ENCODE results near the gene OCA2. TPM values are rescaled to one million over a fixed set of nuclear protein-coding genes. Genes with fewer than 3 reads are reported as not detected.

OCA2 gene
- polyA plus RNA-seq, 1 experiment = not detected

- POLR2A ChIA-PET = interaction anchor here (0.5 kb wide), 1 partner anchor 9 kb away, joined by 4 read pairs; no protein-coding TSS in a partner anchor
- peak; percentile 84 for TF ChIP-seq CTCF (IDR thresholded peaks at IDR 0.05; ENCODE audit: low read depth, low read length)
- no peak overlapping the region for H3K4me3 ChIP-seq (ENCODE audit: low read depth, low read length)
- peaks cover 10% of the 10 kb centered on the region; the same call in 1 of the 2 replicates for H3K9me3 ChIP-seq (ENCODE audit: control insufficient read depth, insufficient read depth, low read length)
- DNase-seq (ENCODE audit: low read depth, low spot score) = peak; percentile 16
- peaks cover 4% of the 10 kb centered on the region for H3K27me3 ChIP-seq (ENCODE audit: control insufficient read depth, insufficient read depth, low read length)
- no peak overlapping the region for H3K27ac ChIP-seq (ENCODE audit: low read depth, low read length)
- CTCF ChIA-PET = interaction anchor here (0.6 to 1.5 kb wide), 4 partner anchors 7 to 1996 kb away, joined by 3 to 7 read pairs (median 4); no protein-coding TSS in a partner anchor
These were observed 12.9 kb downstream of the OCA2 start for GRCh38 chr15:28086175-28086703.

- Histone ChIP-seq H3K27ac (ENCODE audit: low read depth, low read length) (no peak overlapping the region), H3K9me3 (ENCODE audit: control insufficient read depth, insufficient read depth, low read length) (peaks cover 10% of the 10 kb centered on the region; the same call in 1 of the 2 replicates), H3K4me3 (ENCODE audit: low read depth, low read length) (no peak overlapping the region), H3K27me3 (ENCODE audit: control insufficient read depth, insufficient read depth, low read length) (peaks cover 4% of the 10 kb centered on the region)
- TF ChIP-seq CTCF (IDR thresholded peaks at IDR 0.05; ENCODE audit: low read depth, low read length) = no peak
- ChIA-PET POLR2A (interaction anchor here (0.5 kb wide), 1 partner anchor 8 kb away, joined by 4 read pairs; no protein-coding TSS in a partner anchor), CTCF (interaction anchor here (0.6 to 2.1 kb wide), 8 partner anchors 8 to 1996 kb away, joined by 3 to 10 read pairs (median 4); no protein-coding TSS in a partner anchor)
- no peak for DNase-seq (ENCODE audit: low read depth, low spot score)
These were observed 13.5 kb downstream of the OCA2 start for GRCh38 chr15:28085489-28086174.

GRCh38 chr15:28084547-28084946, 14.6 kb downstream of the OCA2 start:
- TF ChIP-seq CTCF (IDR thresholded peaks at IDR 0.05; ENCODE audit: low read depth, low read length) = no peak
- H3K27me3 ChIP-seq (ENCODE audit: control insufficient read depth, insufficient read depth, low read length) = peaks cover 8% of the 10 kb centered on the region
- no peak overlapping the region for H3K4me3 ChIP-seq (ENCODE audit: low read depth, low read length)
- CTCF ChIA-PET = interaction anchor here (1.0 to 2.1 kb wide), 3 partner anchors 9 to 63 kb away, joined by 4 to 10 read pairs (median 4); no protein-coding TSS in a partner anchor
- POLR2A ChIA-PET = no interaction called here
- no peak overlapping the region for H3K27ac ChIP-seq (ENCODE audit: low read depth, low read length)
- H3K9me3 ChIP-seq (ENCODE audit: control insufficient read depth, insufficient read depth, low read length) = peaks cover 10% of the 10 kb centered on the region; the same call in 1 of the 2 replicates
- DNase-seq (ENCODE audit: low read depth, low spot score) = no peak

GRCh38 chr15:28082891-28083684, 16.0 kb downstream of the OCA2 start:
- DNase-seq (ENCODE audit: low read depth, low spot score) = no peak
- POLR2A ChIA-PET = no interaction called here
- Histone ChIP-seq H3K4me3 (ENCODE audit: low read depth, low read length) (no peak overlapping the region), H3K27me3 (ENCODE audit: control insufficient read depth, insufficient read depth, low read length) (peaks cover 8% of the 10 kb centered on the region), H3K9me3 (ENCODE audit: control insufficient read depth, insufficient read depth, low read length) (peaks cover 10% of the 10 kb centered on the region; the same call in 1 of the 2 replicates), H3K27ac (ENCODE audit: low read depth, low read length) (no peak overlapping the region)
- no peak for TF ChIP-seq CTCF (IDR thresholded peaks at IDR 0.05; ENCODE audit: low read depth, low read length)
- CTCF ChIA-PET = no interaction called here
